ENCODE results near the gene RUFY4. TPM values are rescaled to one million over a fixed set of nuclear protein-coding genes. Genes with fewer than 3 reads are reported as not detected.

The RUFY4 gene
- total RNA-seq, 1 experiment from 2014 or later = 0.31 TPM

DNA sequence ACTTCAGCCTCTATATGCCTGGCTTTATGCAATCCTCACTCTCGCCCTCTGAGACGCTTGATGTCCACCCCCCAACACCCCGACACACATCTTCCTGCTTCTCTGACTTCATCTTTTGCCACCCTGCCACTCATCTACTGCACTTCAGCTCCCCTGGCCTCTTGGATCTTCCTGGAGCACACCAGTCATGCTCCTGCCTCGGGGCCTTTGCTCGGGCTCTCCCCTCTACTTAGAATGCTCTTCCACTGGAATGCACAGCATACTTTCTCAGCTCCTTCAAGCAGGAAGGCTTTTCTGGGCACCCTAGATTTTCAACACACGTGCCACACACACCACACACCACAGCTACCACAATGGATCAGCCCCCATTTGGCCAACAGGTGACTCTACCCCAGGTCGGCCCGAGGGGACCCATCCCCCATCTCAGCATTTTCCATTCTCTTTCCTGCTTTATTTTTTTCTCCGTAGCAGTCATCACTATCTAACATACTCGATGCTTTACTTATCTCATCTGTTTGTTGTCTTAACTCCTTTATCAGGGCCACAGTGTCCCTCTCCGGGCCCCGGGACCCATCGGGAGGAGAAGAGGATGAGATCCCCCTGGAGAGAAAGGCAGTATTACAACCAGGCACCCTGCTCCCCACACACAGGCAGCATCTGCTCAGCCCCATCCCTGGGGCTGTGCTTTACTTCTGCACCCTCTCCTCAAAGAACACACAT is 2.3 kb downstream of the RUFY4 start:
- ChIA-PET POLR2A (no interaction called here), CTCF (interaction anchor here (0.9 to 2.0 kb wide), 3 partner anchors 22 to 285 kb away, joined by 3 to 7 read pairs (median 4); no protein-coding TSS in a partner anchor)
- no peak for DNase-seq (ENCODE audit: low spot score)
- Mint-ChIP-seq H3K27me3 (ENCODE audit: low read depth) (peaks cover 11% of the 10 kb centered on the region), H3K36me3 (no peaks in the 10 kb centered on the region), H3K27ac (no peak overlapping the region), H3K4me1 (peaks cover 17% of the 10 kb centered on the region), H3K9me3 (no peaks in the 10 kb centered on the region), H3K4me3 (no peak overlapping the region)
- TF ChIP-seq, protein P1, sequence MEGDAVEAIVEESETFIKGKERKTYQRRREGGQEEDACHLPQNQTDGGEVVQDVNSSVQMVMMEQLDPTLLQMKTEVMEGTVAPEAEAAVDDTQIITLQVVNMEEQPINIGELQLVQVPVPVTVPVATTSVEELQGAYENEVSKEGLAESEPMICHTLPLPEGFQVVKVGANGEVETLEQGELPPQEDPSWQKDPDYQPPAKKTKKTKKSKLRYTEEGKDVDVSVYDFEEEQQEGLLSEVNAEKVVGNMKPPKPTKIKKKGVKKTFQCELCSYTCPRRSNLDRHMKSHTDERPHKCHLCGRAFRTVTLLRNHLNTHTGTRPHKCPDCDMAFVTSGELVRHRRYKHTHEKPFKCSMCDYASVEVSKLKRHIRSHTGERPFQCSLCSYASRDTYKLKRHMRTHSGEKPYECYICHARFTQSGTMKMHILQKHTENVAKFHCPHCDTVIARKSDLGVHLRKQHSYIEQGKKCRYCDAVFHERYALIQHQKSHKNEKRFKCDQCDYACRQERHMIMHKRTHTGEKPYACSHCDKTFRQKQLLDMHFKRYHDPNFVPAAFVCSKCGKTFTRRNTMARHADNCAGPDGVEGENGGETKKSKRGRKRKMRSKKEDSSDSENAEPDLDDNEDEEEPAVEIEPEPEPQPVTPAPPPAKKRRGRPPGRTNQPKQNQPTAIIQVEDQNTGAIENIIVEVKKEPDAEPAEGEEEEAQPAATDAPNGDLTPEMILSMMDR (IDR thresholded peaks at IDR 0.05) = no peak
- TF ChIP-seq PRDM15 (CRISPR knock-in tag; IDR thresholded peaks at IDR 0.05) (no peak), ELF4 (CRISPR knock-in tag; IDR thresholded peaks at IDR 0.05; ENCODE audit: low read depth) (no peak), E2F5 (CRISPR knock-in tag; IDR thresholded peaks at IDR 0.05) (no peak), AFF4 (CRISPR knock-in tag; IDR thresholded peaks at IDR 0.05; ENCODE audit: borderline replicate concordance) (no peak), IRF1 (CRISPR knock-in tag; IDR thresholded peaks at IDR 0.05) (no peak), ZNF121 (CRISPR knock-in tag; IDR thresholded peaks at IDR 0.05) (no peak), MXD4 (CRISPR knock-in tag; IDR thresholded peaks at IDR 0.05; ENCODE audit: borderline replicate concordance) (no peak), ZNF416 (CRISPR knock-in tag; IDR thresholded peaks at IDR 0.05) (no peak), EMX1 (CRISPR knock-in tag; IDR thresholded peaks at IDR 0.05) (no peak), MYBL2 (CRISPR knock-in tag; IDR thresholded peaks at IDR 0.05) (no peak), IRF2 (CRISPR knock-in tag; IDR thresholded peaks at IDR 0.05; ENCODE audit: borderline replicate concordance, low read depth) (no peak)
- TF ChIP-seq, protein P2, sequence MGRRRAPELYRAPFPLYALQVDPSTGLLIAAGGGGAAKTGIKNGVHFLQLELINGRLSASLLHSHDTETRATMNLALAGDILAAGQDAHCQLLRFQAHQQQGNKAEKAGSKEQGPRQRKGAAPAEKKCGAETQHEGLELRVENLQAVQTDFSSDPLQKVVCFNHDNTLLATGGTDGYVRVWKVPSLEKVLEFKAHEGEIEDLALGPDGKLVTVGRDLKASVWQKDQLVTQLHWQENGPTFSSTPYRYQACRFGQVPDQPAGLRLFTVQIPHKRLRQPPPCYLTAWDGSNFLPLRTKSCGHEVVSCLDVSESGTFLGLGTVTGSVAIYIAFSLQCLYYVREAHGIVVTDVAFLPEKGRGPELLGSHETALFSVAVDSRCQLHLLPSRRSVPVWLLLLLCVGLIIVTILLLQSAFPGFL (CRISPR knock-in tag; IDR thresholded peaks at IDR 0.05; ENCODE audit: borderline replicate concordance) = no peak
- no peak for ATAC-seq

Data from WTC11 (cell line).